ENCODE results near the gene APBA2. TPM values are rescaled to one million over a fixed set of nuclear protein-coding genes. Genes with fewer than 3 reads are reported as not detected.
"Not testable (repeated sequence)": the region's sequence is repeated elsewhere in the genome, so short reads cannot be mapped to it uniquely, and the experiment has no call there.

APBA2 gene
- total RNA-seq, 1 experiment from 2014 or later: 12.9 TPM

DNA sequence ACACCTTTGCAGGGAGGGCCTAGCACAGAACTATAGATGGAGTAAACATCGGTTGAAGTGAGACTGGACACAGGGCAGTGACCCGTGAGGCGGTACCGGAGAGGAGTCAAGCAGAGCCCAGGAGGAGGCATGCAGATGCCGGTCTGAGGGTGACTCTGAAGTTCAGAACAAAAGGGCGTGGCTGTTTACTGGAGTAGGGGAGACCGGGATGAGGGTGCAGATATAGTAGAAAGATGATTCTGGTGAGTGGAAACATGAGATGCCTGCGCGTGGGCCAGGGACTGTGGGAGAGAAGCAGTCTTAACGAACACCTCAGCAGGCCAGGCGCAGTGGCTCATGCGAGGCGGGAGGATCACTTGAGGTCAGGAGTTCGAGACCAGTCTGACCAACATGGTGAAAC is 270.7 kb downstream of the APBA2 start:
- Histone ChIP-seq H3K4me3 (ENCODE audit: low read depth, low read length, poor library complexity, severe bottlenecking) (no peak overlapping the region), H3K9me3 (ENCODE audit: low read depth, low read length, poor library complexity, severe bottlenecking) (no peaks in the 10 kb centered on the region), H3K36me3 (ENCODE audit: insufficient read depth, low read length, poor library complexity, severe bottlenecking) (no peaks in the 10 kb centered on the region), H3K27ac (ENCODE audit: low read depth, low read length, poor library complexity, severe bottlenecking) (no peak overlapping the region), H3K27me3 (replicated peaks; ENCODE audit: insufficient read depth, low read depth, low read length, poor library complexity) (no peaks in the 10 kb centered on the region), H3K4me1 (ENCODE audit: insufficient read depth, low read length, poor library complexity, severe bottlenecking) (no peaks in the 10 kb centered on the region)
- no TSS peak for BruUV-seq (replicated peaks)
- CTCF ChIA-PET: no interaction called here
- TF ChIP-seq EZH2 (IDR thresholded peaks at IDR 0.05; ENCODE audit: borderline replicate concordance, low read depth, low read length, poor library complexity, severe bottlenecking): no peak
- TF ChIP-seq CTCF (conservative IDR thresholded peaks at IDR 0.05; ENCODE audit: low read depth, low read length): no peak
- POLR2A ChIA-PET (ENCODE audit: low non-redundant PET): no interaction called here
- intact Hi-C loops (cut with micrococcal nuclease; ENCODE audit: unreplicated experiment): no loop called here
- no peak for DNase-seq (ENCODE audit: low spot score)

GRCh38 chr15:29159771-29160455 is 274.1 kb downstream of the APBA2 start:
- no peak overlapping the region for H3K4me3 ChIP-seq (ENCODE audit: low read depth, low read length, poor library complexity, severe bottlenecking)
- H3K4me1 ChIP-seq (ENCODE audit: insufficient read depth, low read length, poor library complexity, severe bottlenecking): no peaks in the 10 kb centered on the region
- H3K9me3 ChIP-seq (ENCODE audit: low read depth, low read length, poor library complexity, severe bottlenecking): no peaks in the 10 kb centered on the region
- no peaks in the 10 kb centered on the region for H3K27me3 ChIP-seq (replicated peaks; ENCODE audit: insufficient read depth, low read depth, low read length, poor library complexity)
- H3K27ac ChIP-seq (ENCODE audit: low read depth, low read length, poor library complexity, severe bottlenecking): no peak overlapping the region
- no peaks in the 10 kb centered on the region for H3K36me3 ChIP-seq (ENCODE audit: insufficient read depth, low read length, poor library complexity, severe bottlenecking)
- ChIA-PET CTCF (no interaction called here), POLR2A (ENCODE audit: low non-redundant PET) (no interaction called here)
- no peak for TF ChIP-seq CTCF (conservative IDR thresholded peaks at IDR 0.05; ENCODE audit: low read depth, low read length)
- DNase-seq (ENCODE audit: low spot score): no peak
- BruUV-seq (replicated peaks): no TSS peak
- intact Hi-C loops (cut with micrococcal nuclease; ENCODE audit: unreplicated experiment): no loop called here

DNA sequence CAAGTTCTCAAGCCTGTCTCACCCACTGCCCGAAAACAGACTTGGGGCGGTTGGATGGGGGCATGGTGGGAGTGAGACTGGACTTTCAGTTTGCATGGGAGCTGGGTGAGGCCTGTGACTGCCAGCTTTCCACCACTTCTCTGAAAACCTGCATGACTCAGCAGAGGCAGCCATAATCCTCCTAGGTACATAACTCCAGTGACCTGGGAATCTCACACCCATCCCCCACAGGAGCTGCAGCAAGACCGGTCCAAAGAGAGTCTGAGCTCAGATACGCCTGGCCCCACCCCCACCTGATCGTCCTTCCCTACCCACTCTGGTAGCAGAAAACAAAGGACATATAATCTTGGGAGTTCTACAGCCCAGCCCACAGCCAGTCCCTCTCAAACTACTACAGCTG is 276.6 kb downstream of the APBA2 start:
- Histone ChIP-seq H3K27me3 (replicated peaks; ENCODE audit: insufficient read depth, low read depth, low read length, poor library complexity) (no peaks in the 10 kb centered on the region), H3K4me3 (ENCODE audit: low read depth, low read length, poor library complexity, severe bottlenecking) (no peak overlapping the region), H3K27ac (ENCODE audit: low read depth, low read length, poor library complexity, severe bottlenecking) (no peak overlapping the region), H3K4me1 (ENCODE audit: insufficient read depth, low read length, poor library complexity, severe bottlenecking) (no peaks in the 10 kb centered on the region), H3K9me3 (ENCODE audit: low read depth, low read length, poor library complexity, severe bottlenecking) (no peaks in the 10 kb centered on the region), H3K36me3 (ENCODE audit: insufficient read depth, low read length, poor library complexity, severe bottlenecking) (no peaks in the 10 kb centered on the region)
- DNase-seq (ENCODE audit: low spot score): no peak
- CTCF ChIA-PET: no interaction called here
- TF ChIP-seq CTCF (conservative IDR thresholded peaks at IDR 0.05; ENCODE audit: low read depth, low read length) (no peak), EZH2 (IDR thresholded peaks at IDR 0.05; ENCODE audit: borderline replicate concordance, low read depth, low read length, poor library complexity, severe bottlenecking) (no peak)
- intact Hi-C loops (cut with micrococcal nuclease; ENCODE audit: unreplicated experiment): no loop called here
- no TSS peak for BruUV-seq (replicated peaks)
- POLR2A ChIA-PET (ENCODE audit: low non-redundant PET): no interaction called here

DNA sequence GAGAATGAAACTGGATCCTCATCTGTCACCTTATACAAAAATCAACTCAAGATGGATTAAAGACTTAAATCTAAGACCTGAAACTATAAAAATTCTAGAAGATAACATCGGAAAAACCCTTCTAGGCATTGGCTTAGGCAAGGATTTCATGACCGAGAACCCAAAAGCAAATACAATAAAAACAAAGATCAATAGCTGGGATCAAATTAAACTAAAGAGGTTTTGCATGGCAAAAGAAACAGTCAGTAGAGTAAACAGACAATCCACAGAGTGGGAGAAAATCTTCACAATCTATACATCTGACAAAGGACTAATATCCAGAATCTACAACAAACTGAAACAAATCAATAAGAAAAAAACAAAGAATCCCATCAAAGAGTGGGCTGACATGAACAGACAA is 281.3 kb downstream of the APBA2 start:
- POLR2A ChIA-PET (ENCODE audit: low non-redundant PET): not testable (repeated sequence)

More for the DNA sequence above, 281.3 kb downstream of the APBA2 start:
- H3K27ac ChIP-seq (ENCODE audit: low read depth, low read length, poor library complexity, severe bottlenecking); H3K4me1 ChIP-seq (ENCODE audit: insufficient read depth, low read length, poor library complexity, severe bottlenecking); H3K27me3 ChIP-seq (replicated peaks; ENCODE audit: insufficient read depth, low read depth, low read length, poor library complexity); H3K36me3 ChIP-seq (ENCODE audit: insufficient read depth, low read length, poor library complexity, severe bottlenecking); intact Hi-C loops (cut with micrococcal nuclease; ENCODE audit: unreplicated experiment); DNase-seq (ENCODE audit: low spot score); H3K9me3 ChIP-seq (ENCODE audit: low read depth, low read length, poor library complexity, severe bottlenecking); H3K4me3 ChIP-seq (ENCODE audit: low read depth, low read length, poor library complexity, severe bottlenecking); BruUV-seq (replicated peaks); CTCF ChIA-PET: not testable (repeated sequence)
